HG03342 (cell line): ENCODE measurements around the gene CEND1.

ENCODE experiments used
- ATAC-seq: cut with Tn5 transposase; IDR thresholded peaks from one replicate; pipeline ENCODE4 v1.9.1; 2021; ENCODE audit warnings: mild to moderate bottlenecking, moderate library complexity; ENCODE audit not compliant: unreplicated experiment

CEND1 gene

DNA sequence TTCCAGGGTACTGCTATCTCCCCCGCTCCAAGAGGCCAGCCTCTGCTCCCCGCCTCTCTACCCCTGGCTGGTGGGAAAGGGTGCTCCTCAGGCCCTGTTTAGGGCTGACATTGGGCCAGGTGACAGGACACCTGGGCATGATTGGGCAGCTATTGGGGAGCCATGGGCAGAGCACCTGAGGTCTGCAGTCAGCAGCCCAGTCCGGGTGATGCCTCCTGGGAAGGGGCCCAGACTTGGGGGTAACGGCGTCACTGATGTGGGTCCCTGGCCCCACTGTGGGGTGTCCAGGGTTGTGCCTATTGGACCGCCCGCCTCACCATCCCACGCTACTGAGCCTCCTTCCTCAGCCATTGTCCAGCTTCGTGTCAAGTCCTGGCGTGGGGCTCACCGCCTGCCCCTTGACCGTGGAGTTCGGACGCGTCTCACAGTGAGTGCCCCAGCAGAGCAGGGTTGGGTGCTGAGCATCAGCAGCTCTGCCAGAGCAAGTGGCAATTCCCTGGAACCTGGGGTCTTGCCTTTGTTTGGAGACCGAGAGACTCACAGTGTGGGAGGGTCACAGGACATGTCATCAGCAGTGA lies 9.8 kb downstream of the CEND1 start:
- ATAC-seq: no peak

DNA sequence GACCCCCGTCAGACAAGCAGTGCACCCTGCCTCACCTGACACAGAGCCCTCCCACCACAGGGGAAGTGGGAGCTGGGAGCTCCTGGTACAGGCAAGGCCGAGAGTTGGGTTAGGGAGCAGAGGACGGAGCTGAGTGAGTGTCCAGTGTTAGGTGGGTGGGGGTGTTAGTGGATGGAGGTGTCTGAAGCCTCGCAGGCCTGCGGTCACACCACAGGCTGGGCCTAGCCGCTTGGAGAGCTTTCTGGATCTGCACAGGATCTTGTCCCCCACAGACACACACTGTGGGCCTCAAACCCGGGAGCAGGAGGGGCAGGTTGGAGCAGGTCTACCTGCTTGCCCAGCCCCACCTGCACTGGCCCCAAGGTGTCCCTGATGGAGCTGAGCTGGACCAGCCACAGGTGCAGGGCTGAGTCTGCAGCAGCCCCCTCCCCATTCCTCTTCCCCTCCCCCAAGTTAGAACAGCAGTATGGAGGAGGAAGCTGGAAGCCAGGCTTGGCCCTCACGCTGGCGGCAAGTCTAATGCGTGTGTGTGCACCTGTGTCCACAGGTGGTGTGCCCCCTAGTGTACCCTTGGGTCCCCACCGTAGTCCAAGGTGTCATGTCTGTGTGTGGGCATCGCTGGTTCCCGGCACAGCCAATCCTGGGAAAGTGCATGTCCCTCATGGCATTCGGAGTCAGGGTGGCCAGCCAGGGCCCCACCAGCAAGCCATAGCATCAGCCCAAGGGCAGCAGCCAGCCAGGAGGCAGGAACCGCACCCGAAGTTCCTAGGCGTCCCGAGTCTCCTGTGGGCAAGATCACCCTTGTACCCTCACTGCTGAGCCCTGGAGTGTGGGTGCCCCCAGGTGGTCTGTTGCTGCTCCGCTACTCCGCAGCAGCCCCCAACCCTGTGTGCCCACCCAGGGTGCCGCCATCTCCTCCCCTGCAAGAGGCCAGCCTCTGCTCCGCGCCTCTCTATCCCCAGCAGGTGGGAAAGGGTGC lies 10.6 kb downstream of the CEND1 start:
- no peak for ATAC-seq

DNA sequence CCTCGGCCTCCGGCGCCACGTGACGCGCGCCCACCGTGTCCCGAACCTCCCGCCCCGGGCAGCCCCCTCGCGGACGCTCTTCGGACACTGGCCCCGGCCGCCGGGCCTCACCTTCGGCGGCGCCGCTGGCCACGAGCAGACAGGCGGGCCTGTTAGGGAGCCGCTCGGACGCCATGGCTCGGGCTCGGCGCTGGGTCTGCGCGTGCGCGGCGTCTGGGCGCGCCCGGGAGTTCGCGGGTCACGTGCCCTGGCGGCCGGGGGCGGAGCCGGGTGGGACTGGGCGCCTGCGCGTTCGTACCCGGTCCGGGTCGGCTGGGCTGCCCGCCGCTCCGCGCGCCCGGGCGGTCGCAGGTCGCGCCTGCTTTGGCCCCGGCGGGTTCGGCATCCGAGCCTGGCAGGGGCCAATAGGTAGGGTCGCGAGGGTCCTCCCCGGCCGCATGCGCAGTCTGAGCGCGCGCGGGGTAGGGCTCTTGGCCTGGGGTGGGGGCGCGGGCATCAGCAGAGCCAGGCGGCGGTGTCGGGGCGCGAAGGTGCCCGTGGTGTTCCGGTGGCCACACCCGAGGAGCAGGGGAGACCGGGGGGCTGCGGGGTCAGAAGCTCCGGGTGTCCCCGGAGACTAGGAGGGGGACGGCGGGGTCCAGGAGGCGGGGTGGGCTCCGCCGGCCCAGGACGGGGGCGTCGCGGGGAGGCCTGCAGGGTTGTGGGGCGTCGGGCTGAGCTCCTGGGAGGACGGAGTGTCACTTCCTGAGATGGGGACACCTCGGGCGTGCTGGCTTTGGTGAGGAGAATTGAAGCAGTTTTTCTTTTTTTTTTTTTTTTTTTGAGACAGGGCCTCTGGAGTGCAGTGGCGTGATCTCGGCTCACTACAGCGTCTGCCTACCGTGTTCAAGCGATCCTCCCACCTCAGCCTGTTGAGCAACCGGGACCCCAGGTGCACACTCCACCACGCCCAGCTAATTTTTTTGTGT lies 12.3 kb downstream of the CEND1 start, which contains the start of gene GATD1:
TSS of gene GATD1 (minus strand) at position 200 of the 968 bp plus-strand sequence. CDS start at position 175, 25 bp downstream.
- peak; percentile 70 for ATAC-seq

DNA sequence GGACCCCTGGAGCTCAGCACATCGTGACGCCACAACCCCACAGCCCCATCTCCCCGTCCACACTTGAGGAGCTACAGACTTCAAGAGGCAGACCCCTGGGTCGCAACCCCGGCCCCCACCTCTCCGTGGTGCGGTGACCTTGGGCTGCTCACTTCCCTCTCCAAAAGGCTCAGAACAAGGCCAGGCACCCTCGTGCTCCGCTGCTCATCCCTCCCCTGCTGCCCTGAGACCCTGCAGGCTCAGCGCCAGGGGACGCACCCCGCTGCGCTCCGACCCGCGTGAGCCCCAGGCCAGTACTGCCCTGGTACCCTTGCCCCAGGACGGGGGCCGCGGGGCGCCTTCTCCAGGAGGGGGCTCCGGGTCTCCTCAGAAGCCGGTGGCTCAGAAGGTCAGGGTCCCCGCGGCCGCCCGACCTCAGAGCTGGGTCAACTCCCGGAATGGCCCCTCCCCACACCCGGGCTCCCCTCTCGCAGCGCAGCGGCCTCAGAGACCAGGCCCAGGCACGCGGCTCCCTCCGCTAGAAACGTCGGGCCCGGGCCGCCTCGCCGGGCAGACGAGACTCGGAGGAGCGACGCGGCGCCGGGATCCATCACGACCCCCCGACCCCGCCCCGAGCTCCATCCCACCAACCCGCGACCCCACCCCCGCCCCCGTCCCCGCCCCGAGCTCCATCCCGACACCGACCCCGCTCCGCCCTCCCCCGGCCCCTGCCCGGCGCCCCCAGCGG lies 13.2 kb downstream of the CEND1 start:
- peak; percentile 29 for ATAC-seq

DNA sequence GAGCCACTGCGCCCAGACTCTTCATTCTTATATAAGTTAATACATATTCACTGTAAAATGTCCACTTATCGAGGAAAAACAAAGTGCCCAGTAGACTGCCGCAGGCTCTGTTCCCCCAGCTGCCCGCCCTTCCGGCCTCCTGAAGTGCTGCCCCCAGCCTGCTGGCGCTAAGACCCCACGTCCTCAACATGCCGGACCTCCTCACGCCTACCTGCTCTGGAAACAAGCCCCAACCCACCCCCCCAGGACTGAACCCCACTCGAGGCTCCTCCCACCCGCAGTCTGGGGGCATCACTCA lies 13.7 kb downstream of the CEND1 start:
- ATAC-seq: no peak

DNA sequence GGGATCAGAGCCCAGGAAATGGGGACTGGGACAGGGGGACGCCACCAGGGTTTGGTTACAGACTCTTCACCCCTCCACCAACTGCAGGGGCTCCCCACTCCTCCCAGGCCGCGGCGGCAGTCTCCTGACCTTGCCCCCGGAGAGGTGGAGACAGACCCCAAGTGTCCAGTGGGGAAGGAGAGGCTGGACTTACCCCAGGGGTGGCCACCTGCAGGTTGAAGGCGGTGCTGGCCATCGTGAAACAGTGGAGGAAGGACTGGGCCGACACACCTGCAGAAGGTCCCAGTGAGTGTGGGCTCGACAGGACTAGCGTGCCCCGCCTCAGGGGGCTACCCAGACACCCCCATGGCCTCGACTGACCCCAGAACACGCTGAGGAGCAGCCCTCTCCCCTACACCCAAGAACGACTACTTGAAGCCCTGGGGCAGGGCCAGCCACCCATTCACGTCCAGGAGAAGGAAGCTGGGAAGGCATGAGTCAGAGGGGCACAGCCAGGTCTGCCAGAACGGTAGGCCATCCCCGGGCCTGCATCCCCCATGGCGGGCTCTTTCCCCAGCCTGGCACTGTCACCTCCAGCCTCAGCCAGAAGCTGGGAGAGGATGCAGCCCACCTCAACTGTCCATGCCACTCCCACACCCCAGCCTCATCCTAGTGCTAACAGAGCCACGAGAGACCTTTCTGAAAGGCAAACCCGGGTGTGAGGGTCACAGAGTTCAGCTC lies 14.9 kb downstream of the CEND1 start:
- ATAC-seq: no peak

DNA sequence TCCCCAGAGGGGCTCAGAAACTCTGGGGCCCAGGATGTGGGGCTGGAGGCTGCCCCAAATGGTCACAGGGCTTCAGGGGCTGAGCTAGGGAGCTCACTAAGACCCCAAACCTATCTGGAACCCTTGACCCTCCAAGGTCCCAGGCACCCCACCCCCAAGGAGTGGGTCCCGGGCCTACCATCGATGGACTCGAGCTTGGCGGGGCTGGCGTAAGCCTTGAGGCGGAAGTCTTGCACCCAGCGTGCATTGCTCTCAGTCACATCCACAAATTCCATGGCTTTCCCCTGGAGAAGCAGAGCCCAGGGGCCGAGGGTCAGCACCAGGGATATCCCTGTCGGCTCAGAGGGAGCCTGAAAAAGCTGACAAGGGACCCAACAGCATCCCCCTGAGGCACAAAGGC lies 16.1 kb downstream of the CEND1 start:
- no peak for ATAC-seq

DNA sequence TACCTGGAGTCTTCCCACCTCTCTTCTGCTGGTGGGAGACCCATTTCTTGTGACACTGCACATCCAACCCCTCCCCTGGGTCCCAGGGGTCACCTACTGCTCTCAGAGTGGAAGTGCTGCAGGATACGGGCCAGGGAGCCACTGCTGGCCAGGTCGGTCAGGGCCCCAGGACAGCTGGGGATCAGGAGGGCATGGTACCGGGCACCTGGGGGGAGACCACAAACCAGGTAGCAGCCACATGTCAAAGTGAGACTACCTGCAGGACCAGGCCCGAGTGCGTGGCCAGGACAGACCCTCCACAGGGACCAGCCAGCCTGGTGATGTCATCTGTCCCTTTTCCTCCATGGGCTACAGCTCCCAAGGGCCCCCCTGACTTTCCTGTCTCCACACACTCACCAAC lies 16.5 kb downstream of the CEND1 start:
- no peak for ATAC-seq

DNA sequence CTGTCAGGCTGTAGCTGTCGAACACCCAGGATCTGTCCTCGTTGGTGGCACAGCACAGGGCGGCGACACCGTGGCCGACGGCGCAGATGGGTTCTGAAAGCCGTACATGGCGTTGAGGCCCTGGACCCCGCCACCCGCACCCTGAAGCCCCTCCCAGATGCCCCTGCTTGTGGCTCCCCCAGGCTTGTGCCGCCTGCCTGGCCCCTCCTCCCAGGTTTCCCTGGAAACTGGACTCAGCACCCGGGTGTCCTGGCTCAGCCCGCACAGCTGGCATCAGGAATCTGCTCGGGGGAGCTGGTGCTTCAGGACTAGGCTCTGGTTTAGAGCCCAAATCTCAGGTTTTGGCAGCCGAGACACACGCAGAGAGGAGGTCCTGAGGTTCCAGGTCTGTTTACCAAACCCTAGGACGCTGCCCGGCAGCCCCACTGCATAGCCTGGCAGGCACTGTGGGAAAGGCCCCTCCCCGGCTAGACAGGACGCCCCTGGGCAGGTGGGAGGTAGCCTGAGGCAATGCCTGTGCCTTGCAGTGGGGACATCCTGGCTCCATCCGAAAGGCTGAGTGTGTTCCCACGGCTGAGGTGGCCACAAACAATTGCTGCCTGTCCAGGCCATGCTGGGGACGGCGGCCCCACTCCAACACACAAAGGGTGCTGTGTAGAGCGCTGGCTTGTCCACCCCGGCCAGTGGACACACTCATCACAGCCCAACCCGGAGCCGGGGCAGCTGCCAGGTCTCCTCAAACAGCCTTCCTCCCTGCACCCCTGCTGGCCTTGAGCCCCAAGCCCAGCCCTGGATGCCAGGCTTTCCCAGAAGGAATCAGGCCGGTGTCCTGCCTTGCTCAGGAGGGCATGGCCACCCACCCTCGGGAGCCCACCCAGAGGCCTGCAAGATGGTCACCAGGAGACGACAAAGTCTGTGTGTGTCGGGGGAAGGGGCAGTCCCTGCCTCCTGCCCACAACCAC lies 17.2 kb downstream of the CEND1 start:
- no peak for ATAC-seq

DNA sequence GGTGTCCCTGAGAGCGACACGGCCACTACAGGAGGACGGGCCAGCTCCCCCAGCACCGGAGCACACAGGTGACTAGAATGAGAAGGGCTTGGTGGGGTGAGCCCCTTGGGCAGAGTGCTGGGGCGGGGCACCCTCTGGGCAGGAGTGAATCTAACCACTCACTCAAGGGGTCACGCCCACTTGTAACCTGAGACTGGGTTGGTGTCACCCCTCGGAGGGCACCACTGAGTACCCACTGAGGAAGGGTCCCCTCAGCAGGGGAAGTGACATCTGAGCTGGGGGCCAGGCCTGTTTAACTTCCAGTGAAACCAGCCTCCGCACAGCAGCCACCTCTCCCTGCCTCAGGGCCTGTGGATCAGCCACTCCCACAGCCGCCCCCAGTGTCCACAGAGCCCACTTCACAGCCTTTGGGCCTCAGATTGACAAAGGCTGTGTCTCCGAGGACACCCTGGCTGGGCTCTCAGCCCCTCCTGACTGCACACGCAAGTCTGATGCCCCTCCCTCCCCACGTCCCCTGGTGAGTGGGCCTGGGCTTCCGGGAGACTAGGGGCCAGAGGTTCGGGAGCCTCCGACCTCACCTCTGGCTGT lies 18.2 kb downstream of the CEND1 start:
- no peak for ATAC-seq

DNA sequence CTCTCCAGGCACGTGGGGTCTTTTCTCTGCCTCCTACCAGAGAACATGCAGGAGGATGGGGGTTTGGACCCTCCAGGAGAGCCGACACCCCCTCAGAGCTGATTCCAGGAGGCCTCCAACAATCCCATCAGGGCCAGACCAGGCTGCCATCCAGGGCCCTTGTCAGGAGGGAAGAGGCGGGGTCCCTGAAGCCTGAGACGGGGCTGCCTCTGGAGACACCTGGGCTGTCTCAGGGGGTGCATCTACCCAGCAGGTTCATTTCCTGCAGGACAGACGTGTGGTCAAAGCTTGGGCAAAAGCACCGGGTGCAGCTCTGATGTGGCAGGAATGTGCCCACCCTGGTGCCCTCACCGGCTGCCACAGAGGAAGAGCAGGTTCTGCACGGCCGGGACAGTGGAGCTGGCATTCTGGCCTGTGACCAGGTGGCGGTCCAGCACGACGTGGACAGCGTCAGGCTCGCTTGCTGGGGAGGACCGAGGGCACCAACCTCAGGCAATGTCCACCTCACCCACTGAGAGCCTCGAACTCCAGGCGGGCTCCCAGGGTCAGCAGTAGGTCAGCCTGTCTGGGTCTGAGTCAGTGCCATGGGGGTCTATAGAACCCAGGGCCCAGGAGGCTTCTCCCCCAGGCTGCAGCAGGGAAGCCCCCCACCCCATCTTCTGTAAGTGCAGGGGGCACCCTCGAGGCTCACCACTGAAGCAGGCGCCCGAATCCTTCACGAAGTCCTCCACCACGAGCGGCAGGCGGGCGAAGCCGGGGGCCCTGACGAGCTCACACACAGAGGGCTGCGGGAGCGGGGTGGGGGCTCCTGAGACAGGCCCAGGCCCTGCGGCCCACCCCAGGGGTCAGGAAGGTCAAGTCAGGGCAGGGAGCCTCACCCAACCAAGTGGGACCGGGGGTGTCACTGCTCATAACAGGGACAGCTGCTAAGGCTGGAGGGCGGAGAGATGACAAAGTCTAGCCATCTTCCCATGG lies 19.0 kb downstream of the CEND1 start:
- ATAC-seq: no peak

DNA sequence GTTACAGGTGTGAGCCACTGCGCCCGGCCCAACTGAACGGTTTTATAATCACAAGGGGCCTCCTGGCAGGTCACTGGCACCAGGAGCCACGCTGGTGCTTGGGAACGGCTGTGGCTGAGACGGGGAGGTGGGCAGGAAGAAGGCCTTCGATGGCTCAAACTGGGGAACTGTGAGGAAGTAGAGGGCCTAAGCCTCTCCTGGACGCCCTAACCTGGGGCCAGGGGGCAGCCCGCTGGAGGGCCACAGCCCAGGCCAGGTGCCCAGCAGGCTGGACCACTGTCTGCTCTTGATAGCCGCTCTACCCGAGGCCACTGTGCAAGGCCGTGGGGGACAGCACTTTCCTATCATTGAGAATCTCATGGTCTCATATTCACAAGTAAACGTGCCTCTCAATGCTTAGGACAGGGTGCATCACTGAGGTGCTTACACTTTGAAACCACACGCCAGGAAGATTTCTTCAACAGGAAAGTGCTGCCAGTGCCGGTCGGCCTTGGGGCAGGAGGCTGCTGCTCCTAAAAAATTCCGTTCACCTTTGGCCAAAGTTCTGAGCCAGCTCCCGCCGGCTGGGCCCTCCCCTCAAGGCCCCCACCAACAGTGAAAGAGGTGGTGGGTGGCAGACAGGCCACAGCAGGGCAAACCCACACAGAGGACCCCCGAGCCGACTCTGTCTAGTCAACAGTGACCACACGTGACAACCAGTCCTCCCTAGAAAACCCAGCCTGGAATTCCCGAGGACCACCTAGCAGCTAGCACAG lies 19.8 kb downstream of the CEND1 start:
- ATAC-seq: no peak

DNA sequence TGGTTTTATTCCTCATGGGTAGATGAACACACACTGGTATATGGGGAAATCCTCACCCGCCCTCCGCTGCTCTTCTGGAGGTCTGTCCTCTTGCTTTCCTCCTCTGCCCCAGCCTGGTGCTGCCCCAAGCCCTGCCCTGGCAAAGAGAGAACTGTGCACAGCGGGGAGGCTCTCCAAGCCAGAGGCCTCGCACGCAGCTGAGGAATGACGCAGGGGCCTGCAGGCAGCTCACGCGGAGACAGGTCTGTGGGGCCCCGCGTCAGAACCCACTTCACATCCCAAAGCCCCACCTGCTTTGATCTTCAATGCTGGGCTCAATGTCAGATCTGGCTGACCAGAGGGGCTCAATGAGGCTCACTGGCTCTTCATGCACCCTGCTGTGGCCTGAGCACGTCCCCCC lies 22.7 kb downstream of the CEND1 start:
- ATAC-seq: no peak

DNA sequence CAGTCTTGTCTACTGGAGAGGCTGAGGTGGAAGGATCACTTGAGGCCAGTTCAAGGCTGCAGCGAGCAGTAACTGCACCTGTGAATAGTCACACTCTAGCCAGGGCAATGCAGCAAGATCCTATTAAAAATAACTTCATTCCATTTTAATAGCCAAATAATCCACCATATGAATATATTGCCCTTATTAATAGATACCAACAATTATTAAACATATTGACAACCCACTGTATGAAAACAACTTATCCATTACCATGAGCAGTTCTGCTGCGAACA lies 23.0 kb downstream of the CEND1 start:
- ATAC-seq: no peak

DNA sequence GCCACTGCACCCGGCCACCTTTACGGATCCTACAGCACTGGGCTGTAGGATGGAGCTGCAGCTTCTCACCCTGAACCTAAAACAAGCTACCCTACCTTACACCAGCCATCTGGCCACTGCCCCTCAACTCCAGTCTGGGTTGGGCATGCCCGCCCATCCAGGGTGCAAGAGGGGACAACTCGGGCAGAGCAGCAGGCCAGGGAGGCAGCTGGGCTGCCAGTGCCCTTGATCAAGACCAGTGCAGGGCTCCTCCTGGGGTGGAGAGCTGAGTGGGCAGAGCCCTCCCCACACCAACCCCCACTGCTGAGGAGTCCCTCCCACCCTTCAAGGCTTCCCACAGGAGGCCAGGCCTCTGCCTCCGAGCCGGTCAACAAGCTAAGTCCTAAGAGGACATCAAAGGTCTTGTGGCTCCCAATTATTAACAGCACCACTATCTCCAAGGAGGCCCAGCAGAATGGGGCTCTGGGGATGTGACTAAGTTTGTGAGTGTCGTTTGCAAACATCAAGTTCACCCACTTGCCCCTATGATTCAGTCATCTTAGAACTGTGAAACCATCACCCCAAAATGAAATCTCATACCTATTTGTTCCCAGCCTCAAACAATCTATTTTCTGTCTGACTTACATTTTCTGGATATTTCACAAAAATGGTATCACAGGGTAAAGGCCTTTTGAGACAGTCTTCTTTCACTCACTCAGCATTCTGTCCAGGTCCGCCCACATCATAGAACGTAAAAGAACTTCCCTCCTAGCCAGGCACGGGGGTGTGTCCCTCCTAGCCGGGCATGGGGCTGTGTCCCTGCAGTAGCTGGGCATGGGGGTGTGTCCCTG lies 23.6 kb downstream of the CEND1 start:
- no peak for ATAC-seq

DNA sequence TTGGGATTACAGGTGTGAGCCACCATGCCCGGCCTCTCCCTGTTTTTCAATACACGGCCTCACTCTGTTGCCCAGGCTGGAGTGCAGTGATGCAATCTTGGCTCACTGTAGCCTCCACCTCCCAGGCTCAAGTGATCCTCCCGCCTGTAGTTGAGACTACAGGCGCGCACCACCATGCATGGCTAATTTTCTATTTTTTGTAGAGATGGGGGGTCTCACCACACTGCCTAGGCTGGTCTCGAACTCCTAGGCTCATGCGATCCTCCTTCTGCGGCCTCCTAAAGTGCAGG lies 24.1 kb downstream of the CEND1 start:
- ATAC-seq: no peak
